GM12878 (cell line): ENCODE results near the gene ORMDL1. TPM values are rescaled to one million over a fixed set of nuclear protein-coding genes. Genes with fewer than 3 reads are reported as not detected.

Experiments used
- CHD4 ChIP-seq: fragments of 200-600 bp; sonication (generic); IDR thresholded peaks from 2 replicates; pipeline ENCODE4 v1.6.1; 2016; ENCODE audit warnings: mild to moderate bottlenecking
- CREM ChIP-seq: IDR thresholded peaks from 2 replicates; pipeline ENCODE4 v1.6.1; 2014; ENCODE audit warnings: antibody characterized with exemption, low read depth
- E4F1 ChIP-seq: fragments of 450-650 bp; IDR thresholded peaks from 2 replicates; pipeline ENCODE4 v1.6.1; 2018; ENCODE audit warnings: borderline replicate concordance, mild to moderate bottlenecking; ENCODE audit not compliant: partially characterized antibody
- ELK1 ChIP-seq: IDR thresholded peaks from 2 replicates; pipeline ENCODE4 v1.6.1; 2012; ENCODE audit warnings: low read depth, low read length, improper control_type of control experiment
- FOS ChIP-seq: IDR thresholded peaks from 3 replicates; pipeline ENCODE4 v1.6.1; 2011; ENCODE audit warnings: borderline replicate concordance; ENCODE audit not compliant: insufficient read length; ENCODE audit errors: extremely low read depth
- FOXK2 ChIP-seq: fragments of 450-650 bp; IDR thresholded peaks from 2 replicates; pipeline ENCODE4 v1.6.1; 2017; ENCODE audit warnings: mild to moderate bottlenecking, moderate library complexity
- HCFC1 ChIP-seq: fragments of 150-350 bp; IDR thresholded peaks from 2 replicates; pipeline ENCODE4 v1.6.1; 2014; ENCODE audit warnings: low read length
- HDAC6 ChIP-seq: fragments of 200-600 bp; sonication (generic); IDR thresholded peaks from one replicate; pipeline ENCODE4 v1.8.0; 2017; ENCODE audit warnings: antibody characterized with exemption; ENCODE audit not compliant: unreplicated experiment
- MAX ChIP-seq: IDR thresholded peaks from 2 replicates; pipeline ENCODE4 v1.6.1; 2012; ENCODE audit warnings: low read depth, low read length, improper control_type of control experiment
- MEF2A ChIP-seq: IDR thresholded peaks from 2 replicates; pipeline ENCODE4 v1.6.1; 2011; ENCODE audit warnings: low read depth, mild to moderate bottlenecking, low read length, moderate library complexity; ENCODE audit not compliant: insufficient read depth
- NR2C2 ChIP-seq: IDR thresholded peaks from 2 replicates; pipeline ENCODE4 v1.6.1; 2011; ENCODE audit warnings: borderline replicate concordance, low read depth; ENCODE audit not compliant: control insufficient read depth, insufficient read length
- PML ChIP-seq: IDR thresholded peaks from 2 replicates; pipeline ENCODE4 v1.6.1; 2012; ENCODE audit warnings: low read length, inconsistent platforms
- POLR2AphosphoS2 ChIP-seq: IDR thresholded peaks from 2 replicates; pipeline ENCODE4 v1.6.1; 2011; ENCODE audit warnings: low read depth, mild to moderate bottlenecking, low read length, improper control_type of control experiment, moderate library complexity
- POU2F2 ChIP-seq: IDR thresholded peaks from 3 replicates; pipeline ENCODE4 v1.6.1; 2011; ENCODE audit warnings: low read depth, mild to moderate bottlenecking, low read length, borderline replicate concordance
- RAD21 ChIP-seq: IDR thresholded peaks from 2 replicates; pipeline ENCODE4 v1.6.1; 2011; ENCODE audit warnings: mild to moderate bottlenecking, low read depth, low read length, moderate library complexity; ENCODE audit not compliant: insufficient read depth
- RELA ChIP-seq: fragments of 450-650 bp; IDR thresholded peaks from 2 replicates; pipeline ENCODE4 v1.8.0; 2014; ENCODE audit warnings: borderline replicate concordance; ENCODE audit not compliant: partially characterized antibody
- REST ChIP-seq: IDR thresholded peaks from 2 replicates; pipeline ENCODE4 v1.6.1; 2012; ENCODE audit warnings: mild to moderate bottlenecking, low read depth, low read length
- SMAD1 ChIP-seq: fragments of 450-650 bp; IDR thresholded peaks from 2 replicates; pipeline ENCODE4 v1.6.1; 2018; ENCODE audit warnings: mild to moderate bottlenecking, low read depth; ENCODE audit not compliant: partially characterized antibody
- TCF3 ChIP-seq: IDR thresholded peaks from 2 replicates; pipeline ENCODE4 v1.6.1; 2012; ENCODE audit warnings: low read depth, mild to moderate bottlenecking, low read length, borderline replicate concordance; ENCODE audit not compliant: insufficient read depth
- TCF7 ChIP-seq: IDR thresholded peaks from 2 replicates; pipeline ENCODE4 v1.6.1; 2014; ENCODE audit warnings: antibody characterized with exemption, borderline replicate concordance
- ZNF622 ChIP-seq: fragments of 450-650 bp; IDR thresholded peaks from 2 replicates; pipeline ENCODE4 v1.6.1; 2017; ENCODE audit warnings: mild to moderate bottlenecking, inconsistent platforms
- ZSCAN29 ChIP-seq: fragments of 450-650 bp; IDR thresholded peaks from 2 replicates; pipeline ENCODE4 v1.6.1; 2017; ENCODE audit warnings: mild to moderate bottlenecking, moderate library complexity
- ZZZ3 ChIP-seq: IDR thresholded peaks from 2 replicates; pipeline ENCODE4 v1.6.1; 2011; ENCODE audit warnings: low read depth; ENCODE audit not compliant: control insufficient read depth, insufficient read length
- polyA plus RNA-seq, 11 experiments: library from polyadenylated mRNA; depleted of rRNA in 4 of 11; unstranded in 6 of 11; stranded (reverse) in 5 of 11; fragments of >200 nt; fragmentation: Nextera tagmentation in 4 of 11; fragmentation: Illumina TruSeq in 1 of 11; extraction: Ambion mirVana in 4 of 11; extraction: Trizol in 1 of 11; gene quantifications; 1 replicate in 1 of 11; 2 replicates in 10 of 11; pipeline versions ENCODE4 v1.2.1 to v1.2.3, GENCODE V29; 2011 to 2016; ENCODE audit warnings: inconsistent platforms in 2 of 11, missing spikeins in 2 of 11, low read depth in 1 of 11
- total RNA-seq, 4 experiments: library from RNA; depleted of rRNA in 3 of 4; stranded (reverse); fragments of >200 nt in 3 of 4; fragmentation: Illumina TruSeq in 1 of 4; extraction: Trizol in 1 of 4; gene quantifications; 2 replicates each; pipeline versions ENCODE4 v1.2.1 to v1.2.3, GENCODE V29; 2013 to 2021

ORMDL1 gene
- total and polyA plus RNA-seq, 10 of the 15 experiments (the other 5 are each of a cell fraction or from before 2014, with no cell fraction given) = 62.6 to 161 (median 95.7) TPM

GRCh38 chr2:189783927-189784867 is at the start of gene ORMDL1, which contains the start of gene PMS1 (continued):
- TF ChIP-seq TCF3 (0 out of 2 replicates have a peak, but pooled peaks have one; percentile 3), RAD21 (no peak), TCF7 (no peak), FOS (no peak), POU2F2 (0 out of 3 replicates have a peak, but pooled peaks have one; percentile 3), ZSCAN29 (peak; percentile 55; the same call in 1 of the 2 replicates), SMAD1 (no peak), PML (peak; percentile 99), HCFC1 (peak; percentile 55), HDAC6 (peak; percentile 76), NR2C2 (no peak), ZZZ3 (no peak), E4F1 (peak; percentile 91), RELA (peak; percentile 47), CHD4 (no peak), ELK1 (0 out of 2 replicates have a peak, but pooled peaks have one; percentile 17), MAX (no peak; the same call in 1 of the 2 replicates), ZNF622 (no peak), MEF2A (no peak), FOXK2 (peak; percentile 90), REST (no peak), POLR2AphosphoS2 (peak; percentile 82; the same call in 1 of the 2 replicates), CREM (peak; percentile 84)
